ENCODE measurements around the gene ASPG. TPM values are rescaled to one million over a fixed set of nuclear protein-coding genes. Genes with fewer than 3 reads are reported as not detected.

ASPG gene
- total and polyA plus RNA-seq, 3 donors from 2014 or later = 2.7 to 3.7 (median 3.3) TPM

DNA sequence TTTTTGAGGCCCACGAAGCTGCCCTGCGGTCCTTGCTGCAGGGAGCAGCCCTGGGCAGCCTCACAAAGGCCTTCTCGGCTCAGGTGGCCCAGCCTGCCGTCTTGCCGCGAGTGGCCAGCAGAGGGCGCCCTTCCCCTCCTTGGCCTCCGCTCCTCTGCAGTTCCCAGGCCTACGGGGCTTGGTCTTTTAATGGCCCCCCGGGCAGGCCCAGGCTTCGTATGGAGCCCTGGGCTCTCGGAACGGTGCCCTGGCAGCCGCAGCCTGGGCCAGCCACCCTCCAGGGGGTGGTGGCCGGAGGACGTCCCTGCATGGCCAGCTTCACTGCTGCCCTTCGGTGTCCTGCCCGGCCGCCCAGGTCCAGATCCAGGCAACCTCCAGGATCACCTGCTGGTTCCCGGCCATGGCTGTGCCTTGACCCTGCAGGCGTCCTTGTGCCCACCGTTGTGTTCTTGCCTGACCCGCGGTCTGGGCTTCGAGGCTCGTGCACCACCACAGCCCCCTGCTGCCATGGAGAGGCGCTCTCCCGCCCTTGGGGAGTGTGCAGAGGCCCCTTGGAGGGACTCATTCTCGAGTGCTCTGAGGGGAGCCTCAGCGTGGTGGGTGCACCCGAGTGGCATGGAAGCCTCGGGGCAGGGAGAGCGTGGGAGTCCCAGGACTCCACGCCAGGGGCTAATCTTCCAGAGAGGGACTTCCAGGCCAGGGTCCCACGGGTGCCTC lies 9.4 kb downstream of the ASPG start:
- WGBS, 2 donors = 58 to 79% methylated on average over 11 to 22 of the region's 35 CpGs
- Histone ChIP-seq H3K4me3 (no peak overlapping the region), H3K36me3 (ENCODE audit: low read depth, missing control alignments) (no peaks in the 10 kb centered on the region), H3K9me3 (no peaks in the 10 kb centered on the region), H3K27me3 (no peaks in the 10 kb centered on the region), H3K4me1 (no peaks in the 10 kb centered on the region), H3K27ac (no peak overlapping the region)
- intact Hi-C loops (cut with DNase I; ENCODE audit: low total_unique reads) = no loop called here
- TF ChIP-seq, protein P1, sequence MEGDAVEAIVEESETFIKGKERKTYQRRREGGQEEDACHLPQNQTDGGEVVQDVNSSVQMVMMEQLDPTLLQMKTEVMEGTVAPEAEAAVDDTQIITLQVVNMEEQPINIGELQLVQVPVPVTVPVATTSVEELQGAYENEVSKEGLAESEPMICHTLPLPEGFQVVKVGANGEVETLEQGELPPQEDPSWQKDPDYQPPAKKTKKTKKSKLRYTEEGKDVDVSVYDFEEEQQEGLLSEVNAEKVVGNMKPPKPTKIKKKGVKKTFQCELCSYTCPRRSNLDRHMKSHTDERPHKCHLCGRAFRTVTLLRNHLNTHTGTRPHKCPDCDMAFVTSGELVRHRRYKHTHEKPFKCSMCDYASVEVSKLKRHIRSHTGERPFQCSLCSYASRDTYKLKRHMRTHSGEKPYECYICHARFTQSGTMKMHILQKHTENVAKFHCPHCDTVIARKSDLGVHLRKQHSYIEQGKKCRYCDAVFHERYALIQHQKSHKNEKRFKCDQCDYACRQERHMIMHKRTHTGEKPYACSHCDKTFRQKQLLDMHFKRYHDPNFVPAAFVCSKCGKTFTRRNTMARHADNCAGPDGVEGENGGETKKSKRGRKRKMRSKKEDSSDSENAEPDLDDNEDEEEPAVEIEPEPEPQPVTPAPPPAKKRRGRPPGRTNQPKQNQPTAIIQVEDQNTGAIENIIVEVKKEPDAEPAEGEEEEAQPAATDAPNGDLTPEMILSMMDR (IDR thresholded peaks at IDR 0.05) = peak; percentile 84 to 91 (median 85)
- TF ChIP-seq POLR2A (IDR thresholded peaks at IDR 0.05) = no peak
- DNase-seq = peak; percentile 82

DNA sequence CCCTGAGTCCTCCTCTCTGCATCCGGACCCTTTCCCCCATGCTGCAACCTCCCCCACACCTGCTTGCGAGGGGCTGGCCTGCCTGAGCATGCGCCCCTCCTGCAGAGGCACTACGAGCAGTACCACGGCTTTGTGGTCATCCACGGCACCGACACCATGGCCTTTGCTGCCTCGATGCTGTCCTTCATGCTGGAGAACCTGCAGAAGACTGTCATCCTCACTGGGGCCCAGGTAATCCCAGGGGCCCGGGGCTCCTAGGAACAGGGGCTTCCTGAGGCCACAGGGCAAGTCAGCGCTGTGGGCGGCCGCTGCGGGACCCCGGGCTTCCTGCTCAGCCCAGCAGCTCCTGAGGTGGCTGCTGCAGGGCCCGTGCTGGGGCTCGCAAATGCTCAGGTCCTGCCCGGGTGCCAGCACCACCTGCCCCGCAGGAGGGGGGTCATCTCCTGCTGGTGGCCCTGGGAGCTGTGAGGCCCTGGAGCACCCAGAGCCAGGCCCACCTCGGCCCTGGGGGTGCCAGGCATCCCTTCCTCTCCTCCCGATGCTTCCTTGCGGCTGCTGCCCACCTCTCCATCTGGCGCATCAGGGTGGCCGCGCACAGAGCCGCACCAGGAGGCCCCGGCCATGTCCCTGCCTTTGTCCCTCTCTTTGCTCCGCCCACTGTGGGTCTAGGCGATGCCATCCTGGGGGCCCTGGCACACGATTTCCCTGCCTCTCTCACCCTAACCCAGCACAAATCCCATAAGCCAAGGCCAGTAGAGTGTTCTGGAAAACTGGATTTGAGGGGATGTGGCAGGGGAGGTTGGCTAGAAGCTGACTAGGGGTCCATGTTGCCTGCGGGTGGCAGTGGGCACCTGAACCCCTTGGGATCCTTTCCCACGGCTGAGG lies 10.2 kb downstream of the ASPG start:
- no peak for DNase-seq
- TF ChIP-seq, protein P1 (IDR thresholded peaks at IDR 0.05) = no peak
- no peak for TF ChIP-seq POLR2A (IDR thresholded peaks at IDR 0.05)
- Histone ChIP-seq H3K27ac (no peak overlapping the region), H3K4me1 (no peaks in the 10 kb centered on the region), H3K9me3 (no peaks in the 10 kb centered on the region), H3K27me3 (no peaks in the 10 kb centered on the region), H3K36me3 (ENCODE audit: low read depth, missing control alignments) (no peaks in the 10 kb centered on the region), H3K4me3 (no peak overlapping the region)
- intact Hi-C loops (cut with DNase I; ENCODE audit: low total_unique reads) = no loop called here
- WGBS, 2 donors = 91 to 92% methylated on average over 13 to 26 of the region's 31 CpGs

- no peaks in the 10 kb centered on the region for H3K27me3 ChIP-seq
- intact Hi-C loops (cut with DNase I; ENCODE audit: low total_unique reads) = no loop called here
- H3K36me3 ChIP-seq (ENCODE audit: low read depth, missing control alignments) = no peaks in the 10 kb centered on the region
- H3K27ac ChIP-seq = no peak overlapping the region
- H3K4me1 ChIP-seq = no peaks in the 10 kb centered on the region
- 84 to 86% methylated on average over 1 to 14 of the region's 14 CpGs for WGBS, 2 donors
- no peak overlapping the region for H3K4me3 ChIP-seq
- H3K9me3 ChIP-seq = no peaks in the 10 kb centered on the region
- DNase-seq = no peak
- TF ChIP-seq POLR2A (IDR thresholded peaks at IDR 0.05) = no peak
- TF ChIP-seq, protein P1 (IDR thresholded peaks at IDR 0.05) = no peak
Observed at GRCh38 chr14:104096318-104096717, 10.8 kb downstream of the ASPG start.

- DNase-seq = no peak
- H3K36me3 ChIP-seq (ENCODE audit: low read depth, missing control alignments) = no peaks in the 10 kb centered on the region
- H3K4me1 ChIP-seq = no peaks in the 10 kb centered on the region
- no peaks in the 10 kb centered on the region for H3K9me3 ChIP-seq
- WGBS, 2 donors = 80 to 84% methylated on average over 7 to 25 of the region's 25 CpGs
- intact Hi-C loops (cut with DNase I; ENCODE audit: low total_unique reads) = no loop called here
- H3K4me3 ChIP-seq = no peak overlapping the region
- H3K27ac ChIP-seq = no peak overlapping the region
- TF ChIP-seq POLR2A (IDR thresholded peaks at IDR 0.05) = no peak
- TF ChIP-seq, protein P1 (IDR thresholded peaks at IDR 0.05) = no peak
- no peaks in the 10 kb centered on the region for H3K27me3 ChIP-seq
Observed at GRCh38 chr14:104096751-104097700, 11.5 kb downstream of the ASPG start.

Measured in testis (tissue), 3 donors.